H7 (cell line): Measurements from ENCODE around the gene SCN1A. TPM values are rescaled to one million over a fixed set of nuclear protein-coding genes. Genes with fewer than 3 reads are reported as not detected.
"Not testable (repeated sequence)": the region's sequence is repeated elsewhere in the genome, so short reads cannot be mapped to it uniquely, and the experiment has no call there.

Source experiments
- DNase-seq: peaks from one replicate; pipeline ENCODE4 v3.0.0; 2012
- H3K27me3 ChIP-seq: 2 replicates; pipeline ENCODE4 v1.6.0; 2011; ENCODE audit warnings: mild to moderate bottlenecking, low read length; ENCODE audit not compliant: control insufficient read depth, insufficient read depth
- H3K36me3 ChIP-seq: replicated peaks from 2 replicates; pipeline ENCODE4 v1.5.1; 2011; ENCODE audit warnings: low read length; ENCODE audit not compliant: control insufficient read depth, insufficient read depth
- H3K4me3 ChIP-seq: 2 replicates; pipeline ENCODE4 v1.5.1; 2011; ENCODE audit warnings: low read depth, mild to moderate bottlenecking, control low read depth, low read length, moderate library complexity; ENCODE audit not compliant: insufficient read depth
- total RNA-seq: library from RNA; depleted of rRNA; stranded (reverse); fragments of >200 nt; shearing (Covaris generic); gene quantifications from 2 replicates; pipeline ENCODE4 v1.2.3, GENCODE V29; 2014

The SCN1A gene
- total RNA-seq, 1 experiment from 2014 or later, result 0.10 TPM

GRCh38 chr2:166144071-166144470, 16.3 kb upstream of the SCN1A start:
- no peaks in the 10 kb centered on the region for H3K27me3 ChIP-seq
- H3K4me3 ChIP-seq, result no peak overlapping the region
- no peak for DNase-seq
- no peaks in the 10 kb centered on the region for H3K36me3 ChIP-seq

GRCh38 chr2:166140932-166141331, 13.1 kb upstream of the SCN1A start:
- DNase-seq, result peak; percentile 10
- H3K4me3 ChIP-seq, result no peak overlapping the region
- H3K36me3 ChIP-seq, result no peaks in the 10 kb centered on the region
- H3K27me3 ChIP-seq, result no peaks in the 10 kb centered on the region

DNA sequence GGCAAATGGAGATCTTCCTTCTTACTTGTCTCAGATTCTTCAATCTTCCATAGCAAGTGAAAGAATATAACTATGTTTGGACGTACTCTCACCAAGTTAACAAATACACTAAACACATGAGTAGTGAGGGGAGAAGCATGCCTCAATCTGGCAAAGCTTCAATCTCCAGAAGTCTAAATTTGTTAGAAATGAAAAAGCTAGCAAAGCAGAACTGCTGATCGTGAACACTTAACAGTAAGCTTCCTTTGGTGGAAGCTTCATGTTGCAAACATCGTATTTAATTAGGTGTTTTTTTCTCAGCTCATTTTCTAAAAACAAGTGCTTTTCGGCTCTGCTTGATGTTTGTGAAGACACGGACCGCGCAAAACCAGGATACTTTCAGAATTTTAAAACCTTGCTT, 12.7 kb upstream of the SCN1A start:
- H3K36me3 ChIP-seq, result no peaks in the 10 kb centered on the region
- no peaks in the 10 kb centered on the region for H3K27me3 ChIP-seq
- DNase-seq, result no peak
- no peak overlapping the region for H3K4me3 ChIP-seq

DNA sequence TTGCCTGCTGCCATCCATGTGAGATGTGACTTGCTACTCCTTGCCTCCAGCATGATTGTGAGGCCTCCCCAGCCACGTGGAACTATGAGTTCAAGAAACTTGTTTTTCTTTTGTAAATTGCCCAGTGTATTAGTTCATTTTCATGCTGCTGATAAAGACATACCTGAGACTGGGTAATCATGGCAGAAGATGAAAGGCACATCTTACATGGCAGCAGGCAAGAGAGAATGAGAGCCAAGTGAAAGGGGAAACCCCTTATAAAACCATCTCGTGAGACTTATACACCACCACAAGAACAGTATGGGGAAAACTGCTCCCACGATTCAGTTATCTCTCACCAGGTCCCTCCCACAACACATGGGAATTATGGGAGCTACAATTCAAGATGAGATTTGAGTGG, 11.7 kb upstream of the SCN1A start:
- H3K36me3 ChIP-seq, H3K27me3 ChIP-seq, H3K4me3 ChIP-seq, DNase-seq: not testable (repeated sequence)

- no peaks in the 10 kb centered on the region for H3K36me3 ChIP-seq
- no peak overlapping the region for H3K4me3 ChIP-seq
- no peak for DNase-seq
- no peaks in the 10 kb centered on the region for H3K27me3 ChIP-seq
Measured at GRCh38 chr2:166138667-166139066, 10.8 kb upstream of the SCN1A start.

DNA sequence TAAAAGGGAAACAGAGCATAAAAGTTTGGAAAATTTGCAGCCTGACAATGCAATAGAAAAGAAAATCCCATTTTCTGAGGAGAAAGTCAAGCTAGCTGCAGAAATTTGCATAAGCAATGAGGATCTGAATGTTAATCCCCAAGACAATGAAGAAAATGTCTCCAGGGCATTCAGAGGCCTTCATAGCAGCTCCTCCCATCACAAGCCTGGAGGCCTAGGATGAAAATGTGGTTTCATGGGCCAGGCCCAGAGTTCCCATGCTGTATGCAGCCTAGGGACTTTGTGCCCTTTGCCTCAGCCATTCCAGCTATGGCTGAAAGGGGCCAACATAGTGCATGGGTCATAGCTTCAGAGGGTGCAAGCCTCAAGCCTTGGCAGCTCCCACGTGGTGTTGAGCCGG, 10.3 kb upstream of the SCN1A start:
- H3K4me3 ChIP-seq, result no peak overlapping the region
- DNase-seq, result no peak

DNA sequence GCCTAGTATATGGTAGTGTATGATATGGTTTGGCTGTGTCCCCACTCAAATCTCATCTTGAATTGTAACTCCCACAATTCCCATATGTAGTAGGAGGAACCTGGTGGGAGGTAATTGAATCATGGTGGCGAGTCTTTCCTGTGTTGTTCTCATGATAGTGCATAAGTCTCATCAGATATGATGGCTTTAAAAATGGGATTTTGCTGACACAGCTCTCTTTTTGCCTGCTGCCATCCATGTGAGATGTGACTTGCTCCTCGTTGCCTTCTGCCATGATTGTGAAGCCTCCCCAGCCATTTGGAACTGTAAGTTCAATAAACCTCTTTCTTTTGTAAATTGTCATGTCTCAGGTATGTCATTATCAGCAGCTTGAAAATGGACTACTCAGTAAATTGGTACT, 9.5 kb upstream of the SCN1A start:
- DNase-seq, result no peak
- no peaks in the 10 kb centered on the region for H3K27me3 ChIP-seq

More for the DNA sequence above, 10.3 kb upstream of the SCN1A start:
- Histone ChIP-seq H3K36me3 (no peaks in the 10 kb centered on the region), H3K27me3 (no peaks in the 10 kb centered on the region)

GRCh38 chr2:166135849-166136258, 8.0 kb upstream of the SCN1A start:
- H3K27me3 ChIP-seq, result no peaks in the 10 kb centered on the region
- DNase-seq, result no peak
- no peak overlapping the region for H3K4me3 ChIP-seq
- H3K36me3 ChIP-seq, result no peaks in the 10 kb centered on the region

More for the DNA sequence above, 9.5 kb upstream of the SCN1A start:
- Histone ChIP-seq H3K36me3 (no peaks in the 10 kb centered on the region), H3K4me3 (no peak overlapping the region)

DNA sequence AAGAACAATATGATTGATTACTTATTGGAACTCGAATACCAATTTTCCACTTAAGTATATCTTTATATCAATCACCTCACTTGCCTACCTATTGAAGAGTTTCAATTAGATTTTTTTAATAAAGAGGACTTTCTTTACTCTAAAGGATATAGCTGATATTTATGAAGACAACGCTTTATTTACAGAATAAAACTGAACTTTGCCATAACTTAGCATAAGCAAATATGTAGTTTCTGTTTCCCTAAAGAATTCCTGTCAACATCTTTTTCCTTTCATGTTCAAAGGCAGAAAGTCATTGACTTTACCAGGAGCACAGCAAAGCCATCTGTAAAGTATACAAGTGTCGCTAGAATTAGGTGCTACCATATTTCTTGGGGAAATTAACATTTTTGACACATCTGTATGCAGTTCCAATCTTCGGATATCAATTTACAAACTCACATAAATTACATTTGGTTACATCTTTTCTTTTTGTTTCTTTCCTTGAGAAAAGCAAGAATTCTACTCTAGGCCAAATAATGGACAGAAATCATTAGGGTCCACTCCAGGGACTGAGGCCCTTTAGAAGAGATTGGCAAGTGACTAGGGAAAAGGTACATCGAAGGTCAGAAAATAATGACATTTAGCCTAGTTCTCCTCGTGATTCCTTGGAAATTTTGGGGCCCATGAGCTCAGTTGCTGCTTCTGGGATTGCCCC, 7.5 kb upstream of the SCN1A start:
- H3K27me3 ChIP-seq, result no peaks in the 10 kb centered on the region
- no peaks in the 10 kb centered on the region for H3K36me3 ChIP-seq
- no peak for DNase-seq
- no peak overlapping the region for H3K4me3 ChIP-seq

- H3K36me3 ChIP-seq, result no peaks in the 10 kb centered on the region
- DNase-seq, result no peak
- no peak overlapping the region for H3K4me3 ChIP-seq
- no peaks in the 10 kb centered on the region for H3K27me3 ChIP-seq
Measured at GRCh38 chr2:166134252-166135151, 6.7 kb upstream of the SCN1A start.

DNA sequence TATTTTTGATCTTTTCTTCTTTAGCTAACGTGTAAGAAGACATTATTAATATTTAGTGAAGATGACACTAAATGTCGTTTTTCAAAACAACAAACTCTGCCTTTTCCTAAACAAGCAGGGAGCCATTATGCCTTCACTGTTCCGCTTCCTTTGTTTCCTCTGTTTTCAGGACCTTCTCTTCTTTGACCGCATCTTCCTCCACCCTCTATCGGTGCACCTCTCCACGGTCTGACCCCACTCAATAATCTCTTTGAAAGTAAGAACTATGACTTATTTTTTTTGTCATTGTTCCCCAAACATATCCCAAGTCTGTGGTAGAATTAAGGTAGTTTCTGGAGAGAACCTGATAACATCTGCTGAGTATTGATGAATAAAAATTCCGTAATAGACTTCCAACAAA, 5.8 kb upstream of the SCN1A start:
- H3K27me3 ChIP-seq, result no peaks in the 10 kb centered on the region
- H3K4me3 ChIP-seq, result no peak overlapping the region
- no peak for DNase-seq
- H3K36me3 ChIP-seq, result no peaks in the 10 kb centered on the region

DNA sequence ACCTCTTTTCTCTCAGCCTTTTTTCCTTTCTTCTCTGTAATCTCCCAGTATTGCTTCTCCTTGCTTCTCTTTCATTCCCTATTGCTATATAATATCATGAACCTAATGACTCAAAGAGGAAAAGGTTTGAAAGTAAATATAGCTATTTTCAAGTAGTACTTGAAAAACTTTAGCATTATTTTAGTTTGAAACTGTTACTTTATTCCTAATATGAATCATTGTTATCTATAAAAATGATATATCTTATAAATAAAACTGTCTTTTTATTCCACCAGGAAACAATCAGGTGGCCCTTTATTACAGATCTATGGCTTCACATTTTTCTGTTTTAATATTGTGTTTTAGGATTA, 311 bp upstream of the SCN1A start:
- Histone ChIP-seq H3K36me3 (no peaks in the 10 kb centered on the region), H3K4me3 (no peak overlapping the region), H3K27me3 (no peaks in the 10 kb centered on the region)
- no peak for DNase-seq

DNA sequence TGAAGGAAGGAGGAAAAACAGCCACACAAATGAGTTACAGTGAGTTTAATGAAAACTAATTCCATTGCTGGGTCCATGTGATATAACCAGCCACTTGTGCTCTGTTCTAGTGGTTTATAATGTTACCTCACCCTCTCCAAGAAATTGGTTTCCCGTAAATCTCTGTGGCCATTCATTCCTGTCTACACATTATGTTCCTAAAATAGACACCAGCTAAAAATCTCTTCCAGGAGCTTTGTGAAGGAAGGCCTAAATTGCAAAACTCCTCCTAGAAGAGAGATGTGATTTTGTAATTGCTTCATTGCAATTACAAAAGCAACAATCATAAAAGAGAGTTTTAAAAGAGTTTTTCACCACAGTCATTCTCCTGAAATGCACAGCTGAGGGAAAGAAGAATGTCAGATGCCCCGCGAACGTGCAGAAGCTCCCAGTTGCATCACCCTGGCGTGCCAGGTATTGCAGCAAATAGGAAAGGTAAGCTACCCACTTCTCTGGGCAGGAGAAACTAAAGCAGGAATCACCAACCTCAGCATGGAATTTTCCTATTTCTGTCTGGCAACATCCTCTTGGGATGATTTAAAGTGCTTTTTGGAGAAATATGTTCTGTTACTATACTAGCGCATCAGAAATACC, 1.7 kb downstream of the SCN1A start:
- H3K27me3 ChIP-seq, result no peaks in the 10 kb centered on the region
- H3K36me3 ChIP-seq, result no peaks in the 10 kb centered on the region
- no peak for DNase-seq
- H3K4me3 ChIP-seq, result no peak overlapping the region

DNA sequence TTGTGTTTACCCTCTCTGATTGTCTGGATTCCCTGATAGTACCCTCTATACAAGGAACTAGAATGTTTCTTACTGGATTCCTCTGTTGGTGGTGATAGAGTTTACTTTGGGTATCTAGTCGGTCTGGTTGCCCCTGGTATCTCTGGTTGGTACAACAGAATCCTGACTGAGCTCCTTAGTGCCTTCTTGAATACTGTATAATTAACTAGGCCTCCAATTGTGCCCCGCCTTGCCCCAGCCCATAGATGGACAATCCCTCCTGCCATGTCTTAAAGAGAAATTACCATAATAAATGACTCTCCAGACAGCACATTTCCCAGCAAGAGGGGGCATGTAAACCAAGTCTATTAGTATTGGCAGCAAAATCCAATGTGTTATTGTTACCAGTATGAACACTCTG, 2.3 kb downstream of the SCN1A start:
- Histone ChIP-seq H3K4me3 (no peak overlapping the region), H3K27me3 (no peaks in the 10 kb centered on the region), H3K36me3 (no peaks in the 10 kb centered on the region)
- DNase-seq, result no peak

GRCh38 chr2:166118180-166118579, 9.6 kb downstream of the SCN1A start:
- no peak for DNase-seq
- Histone ChIP-seq H3K27me3 (no peaks in the 10 kb centered on the region), H3K4me3 (no peak overlapping the region), H3K36me3 (no peaks in the 10 kb centered on the region)
